BJ (cell line): ENCODE results near the gene PALM3. TPM values are rescaled to one million over a fixed set of nuclear protein-coding genes. Genes with fewer than 3 reads are reported as not detected.

ENCODE experiments used
- CTCF ChIA-PET: fragments of 350-600 bp; formaldehyde crosslinking; extraction: SDS; loops from one replicate; lab custom pipeline; 2021; ENCODE audit warnings: antibody characterized with exemption, inconsistent platforms; lab: Yijun Ruan, JAX
- POLR2A ChIA-PET: fragments of 300-600 bp; sonication (Branson Sonifier 250); formaldehyde crosslinking; extraction: SDS; loops from one replicate; lab custom pipeline; 2021; ENCODE audit warnings: antibody characterized with exemption; lab: Charles Lee
- DNase-seq: peaks from one replicate; pipeline ENCODE4 v3.0.0-alpha.2; 2011; ENCODE audit warnings: low read depth
- H3K27me3 ChIP-seq: 2 replicates; pipeline ENCODE4 v1.6.0; 2011; ENCODE audit warnings: low read length; ENCODE audit not compliant: control insufficient read depth, insufficient read depth
- H3K36me3 ChIP-seq: 2 replicates; pipeline ENCODE4 v1.5.1; 2011; ENCODE audit warnings: low read length; ENCODE audit not compliant: control insufficient read depth, insufficient read depth
- H3K4me3 ChIP-seq: 2 replicates; pipeline ENCODE4 v1.5.1; 2011; ENCODE audit warnings: low read depth, mild to moderate bottlenecking, control low read depth, low read length
- polyA plus RNA-seq: library from polyadenylated mRNA; depleted of rRNA; stranded (reverse); fragments of >200 nt; gene quantifications from 2 replicates; pipeline ENCODE4 v1.2.3, GENCODE V29; 2011
- TF ChIP-seq, protein P1 (sequence below): IDR thresholded peaks from 2 replicates; pipeline ENCODE4 v1.5.1; 2011; ENCODE audit warnings: low read depth, mild to moderate bottlenecking, control low read depth, inconsistent platforms, low read length, moderate library complexity; ENCODE audit not compliant: insufficient read depth

PALM3 gene
- polyA plus RNA-seq, 1 experiment = 0.17 TPM

DNA sequence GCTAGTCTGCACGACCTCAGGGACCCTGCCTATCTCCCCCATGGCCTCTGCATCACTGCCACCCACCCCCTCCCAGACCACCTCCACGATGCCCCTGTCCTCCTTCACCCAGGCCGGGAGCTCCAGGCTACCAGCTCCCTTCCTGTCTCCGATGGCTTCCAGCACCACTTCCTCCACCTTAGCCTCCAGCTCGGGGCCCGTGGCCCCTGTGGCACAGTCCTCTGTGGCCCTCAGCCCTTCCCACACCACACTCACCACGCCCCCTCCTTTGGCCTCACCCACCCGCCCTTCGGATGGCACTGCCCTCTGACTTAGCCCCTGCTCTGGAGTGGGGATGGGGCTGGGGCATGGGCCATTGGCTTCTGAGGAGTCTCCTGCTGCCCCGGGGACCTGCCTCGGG, 7.2 kb downstream of the PALM3 start:
- Histone ChIP-seq H3K4me3 (no peak overlapping the region), H3K27me3 (peaks cover 7% of the 10 kb centered on the region; the same call in 1 of the 2 replicates), H3K36me3 (no peaks in the 10 kb centered on the region)
- CTCF ChIA-PET = interaction anchor here (0.6 to 1.0 kb wide), 4 partner anchors 12 to 83 kb away, joined by 3 to 5 read pairs (median 3); no protein-coding TSS in a partner anchor
- TF ChIP-seq, protein P1, sequence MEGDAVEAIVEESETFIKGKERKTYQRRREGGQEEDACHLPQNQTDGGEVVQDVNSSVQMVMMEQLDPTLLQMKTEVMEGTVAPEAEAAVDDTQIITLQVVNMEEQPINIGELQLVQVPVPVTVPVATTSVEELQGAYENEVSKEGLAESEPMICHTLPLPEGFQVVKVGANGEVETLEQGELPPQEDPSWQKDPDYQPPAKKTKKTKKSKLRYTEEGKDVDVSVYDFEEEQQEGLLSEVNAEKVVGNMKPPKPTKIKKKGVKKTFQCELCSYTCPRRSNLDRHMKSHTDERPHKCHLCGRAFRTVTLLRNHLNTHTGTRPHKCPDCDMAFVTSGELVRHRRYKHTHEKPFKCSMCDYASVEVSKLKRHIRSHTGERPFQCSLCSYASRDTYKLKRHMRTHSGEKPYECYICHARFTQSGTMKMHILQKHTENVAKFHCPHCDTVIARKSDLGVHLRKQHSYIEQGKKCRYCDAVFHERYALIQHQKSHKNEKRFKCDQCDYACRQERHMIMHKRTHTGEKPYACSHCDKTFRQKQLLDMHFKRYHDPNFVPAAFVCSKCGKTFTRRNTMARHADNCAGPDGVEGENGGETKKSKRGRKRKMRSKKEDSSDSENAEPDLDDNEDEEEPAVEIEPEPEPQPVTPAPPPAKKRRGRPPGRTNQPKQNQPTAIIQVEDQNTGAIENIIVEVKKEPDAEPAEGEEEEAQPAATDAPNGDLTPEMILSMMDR = no peak
- no peak for DNase-seq
- POLR2A ChIA-PET = no interaction called here

- Histone ChIP-seq H3K4me3 (no peak overlapping the region), H3K36me3 (no peaks in the 10 kb centered on the region), H3K27me3 (peaks cover 3% of the 10 kb centered on the region; the same call in 1 of the 2 replicates)
- POLR2A ChIA-PET = no interaction called here
- DNase-seq = no peak
- TF ChIP-seq, protein P1 = no peak
- CTCF ChIA-PET = interaction anchor here (0.6 to 1.0 kb wide), 5 partner anchors 11 to 394 kb away, joined by 3 to 5 read pairs (median 3); no protein-coding TSS in a partner anchor
Observed at GRCh38 chr19:14054099-14054498, 7.8 kb downstream of the PALM3 start.

- CTCF ChIA-PET = interaction anchor here (0.9 to 1.8 kb wide), 3 partner anchors 11 to 20 kb away, joined by 3 to 12 read pairs (median 3); partner anchors contain the start of gene MISP3
- H3K36me3 ChIP-seq = no peaks in the 10 kb centered on the region
- POLR2A ChIA-PET = no interaction called here
- TF ChIP-seq, protein P1 = no peak
- no peak overlapping the region for H3K4me3 ChIP-seq
- DNase-seq = no peak
- H3K27me3 ChIP-seq = 0 out of 2 replicates have a peak, but pooled peaks cover 1% of the 10 kb centered on the region
Observed at GRCh38 chr19:14053500-14053899, 8.4 kb downstream of the PALM3 start.

DNA sequence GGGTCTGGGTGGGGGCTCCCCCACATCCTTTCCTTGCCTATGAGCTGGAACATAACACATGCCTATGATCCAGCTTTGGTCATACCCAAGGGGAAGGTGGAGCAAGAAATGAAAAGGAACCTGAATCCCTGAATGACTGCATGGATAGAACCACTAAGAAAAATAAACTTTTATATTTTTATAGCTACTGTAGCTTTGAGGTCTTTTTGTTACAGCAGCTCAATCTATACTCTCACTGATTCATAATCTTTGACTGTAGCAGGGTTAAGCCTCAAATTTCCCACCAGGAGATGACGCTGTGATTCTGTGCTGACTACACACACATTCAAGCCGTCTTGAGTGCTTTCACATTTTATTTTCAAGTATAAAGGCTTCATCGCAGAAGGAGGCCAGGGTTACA, 8.8 kb downstream of the PALM3 start:
- CTCF ChIA-PET = interaction anchor here (0.6 to 1.8 kb wide), 6 partner anchors 9 to 23 kb away, joined by 3 to 12 read pairs (median 4); partner anchors contain the start of genes IL27RA, MISP3 and PALM3
- POLR2A ChIA-PET = no interaction called here
- H3K27me3 ChIP-seq = no peaks in the 10 kb centered on the region
- DNase-seq = no peak
- no peak overlapping the region for H3K4me3 ChIP-seq
- TF ChIP-seq, protein P1 = no peak
- H3K36me3 ChIP-seq = no peaks in the 10 kb centered on the region

DNA sequence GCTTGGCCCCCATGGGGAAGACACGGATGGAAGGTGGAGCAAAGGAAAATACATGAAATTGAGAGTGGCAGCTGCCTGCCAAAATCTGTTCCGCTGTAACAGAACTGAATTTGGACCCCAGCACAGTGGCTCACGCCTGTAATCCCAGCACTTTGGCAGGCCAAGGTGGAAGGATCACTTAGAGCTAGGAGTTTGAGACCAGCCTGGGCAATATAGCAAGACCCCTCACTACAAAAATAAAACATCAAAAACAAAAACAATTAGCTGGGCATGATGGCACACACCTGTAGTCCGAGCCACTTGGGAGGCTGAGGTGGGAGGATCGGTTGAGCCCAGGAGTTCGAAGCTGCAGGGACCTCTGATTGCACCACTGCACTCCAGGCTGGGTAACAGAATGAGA, 9.4 kb downstream of the PALM3 start:
- H3K4me3 ChIP-seq = no peak overlapping the region
- TF ChIP-seq, protein P1 = no peak
- DNase-seq = no peak
- H3K27me3 ChIP-seq = no peaks in the 10 kb centered on the region
- ChIA-PET POLR2A (no interaction called here), CTCF (interaction anchor here (0.6 to 1.8 kb wide), 5 partner anchors 9 to 23 kb away, joined by 3 to 12 read pairs (median 5); partner anchors contain the start of genes IL27RA, MISP3 and PALM3)
- no peaks in the 10 kb centered on the region for H3K36me3 ChIP-seq
